DMS 273 (cell line): ENCODE results near the gene ALKBH5.
"Not testable (repeated sequence)": the region's sequence is repeated elsewhere in the genome, so short reads cannot be mapped to it uniquely, and the experiment has no call there.

Experiments used
- DNase-seq: peaks from one replicate; lab custom pipeline; 2025; ENCODE audit not compliant: unreplicated experiment; lab: John Stamatoyannopoulos, UW

Gene ALKBH5

DNA sequence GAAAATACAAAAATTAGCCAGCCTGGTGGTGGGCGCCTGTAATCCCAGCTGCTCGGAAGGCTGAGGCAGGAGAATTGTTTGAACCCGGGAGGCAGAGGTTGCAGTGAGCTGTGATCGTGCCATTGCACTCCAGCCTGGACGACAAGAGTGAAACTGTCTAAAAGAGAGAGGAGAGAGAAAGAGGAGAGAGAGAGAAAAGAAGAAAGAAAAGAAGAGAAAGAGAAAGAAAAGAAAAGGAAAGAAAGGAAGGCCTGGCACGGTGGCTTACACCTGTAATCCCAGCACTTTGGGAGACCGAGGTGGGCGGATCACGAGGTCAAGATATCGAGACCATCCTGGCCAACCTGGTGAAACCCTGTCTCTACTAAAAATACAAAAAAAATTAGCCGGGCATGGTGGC, 33.3 kb downstream of the ALKBH5 start:
- not testable (repeated sequence) for DNase-seq

DNA sequence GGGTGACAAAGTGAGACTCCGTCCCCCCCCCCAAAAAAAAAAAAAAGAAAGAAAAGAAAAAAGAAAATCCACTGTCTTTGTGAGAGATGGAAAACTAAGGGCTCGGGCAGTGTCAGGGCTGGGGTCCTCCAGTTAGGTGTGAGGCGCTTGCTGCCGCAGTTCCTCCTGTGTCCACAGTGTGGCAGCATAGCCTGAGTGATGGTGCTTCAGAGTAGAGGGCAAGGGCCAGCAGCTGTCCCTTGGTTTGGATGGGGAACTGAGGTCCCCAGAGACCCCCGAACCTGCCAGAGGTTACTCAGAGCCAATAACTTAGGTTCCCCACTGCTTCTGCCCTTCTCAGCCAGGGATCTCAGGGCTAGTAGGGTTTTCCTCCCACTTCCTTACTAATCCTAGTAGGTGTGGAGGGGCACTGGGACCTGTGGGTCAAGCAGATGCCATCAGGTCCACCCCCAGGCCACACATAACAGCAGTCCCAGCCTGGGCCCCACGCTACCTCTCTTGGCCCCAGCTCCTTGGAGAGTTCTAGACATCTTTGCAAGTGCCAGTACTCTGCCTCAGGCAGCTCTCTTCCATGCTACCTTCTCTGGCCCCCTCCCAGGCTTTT, 33.9 kb downstream of the ALKBH5 start:
- DNase-seq: peak; percentile 79

DNA sequence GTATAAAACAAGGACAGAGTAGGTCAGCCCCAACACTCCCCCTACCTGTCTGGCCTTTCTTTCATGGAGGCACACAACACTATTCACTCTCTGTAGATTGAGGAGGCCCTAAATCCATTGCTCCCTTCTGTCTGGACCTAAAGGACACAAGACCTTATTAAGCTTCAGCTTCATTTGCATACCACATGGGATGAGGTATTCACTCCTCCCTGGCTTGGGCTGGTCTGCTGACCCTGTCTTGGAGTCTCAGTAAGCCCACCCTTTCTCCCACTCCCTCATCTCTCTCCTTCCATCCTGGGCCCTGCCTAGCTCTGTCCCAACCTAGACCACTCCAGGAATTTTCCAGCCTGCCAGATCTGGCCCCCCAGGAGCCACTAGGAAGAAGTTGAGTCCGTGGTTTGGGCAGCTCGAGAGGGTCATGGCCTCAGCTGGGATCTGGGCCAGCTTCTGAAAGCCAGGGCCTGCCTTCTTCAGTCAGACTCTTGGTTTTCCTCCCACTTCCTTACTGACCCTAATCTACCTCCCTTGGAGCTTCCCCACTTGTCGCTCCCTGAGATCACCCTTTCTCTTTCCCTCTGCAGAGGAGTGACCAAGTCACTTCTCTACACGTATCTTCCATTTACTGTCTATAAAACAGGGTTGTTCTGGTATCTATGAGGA, 35.3 kb downstream of the ALKBH5 start:
- no peak for DNase-seq

DNA sequence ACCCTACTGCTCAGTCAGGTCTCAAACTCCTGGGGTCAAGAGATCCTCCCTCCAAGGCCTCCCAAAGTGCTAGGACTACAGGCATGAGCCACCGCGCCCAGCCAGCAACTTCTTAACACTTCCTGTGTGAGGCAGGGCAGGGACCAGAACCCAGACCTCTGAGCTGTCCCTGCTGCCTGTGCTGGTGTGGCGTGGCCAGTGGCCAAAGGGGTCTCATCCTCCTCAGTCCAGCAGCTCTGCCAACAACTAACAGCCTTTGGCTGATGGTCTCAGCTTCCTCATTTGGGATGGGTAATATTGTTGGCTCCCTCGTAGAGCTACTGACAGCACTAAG, 40.4 kb downstream of the ALKBH5 start:
- DNase-seq: no peak

DNA sequence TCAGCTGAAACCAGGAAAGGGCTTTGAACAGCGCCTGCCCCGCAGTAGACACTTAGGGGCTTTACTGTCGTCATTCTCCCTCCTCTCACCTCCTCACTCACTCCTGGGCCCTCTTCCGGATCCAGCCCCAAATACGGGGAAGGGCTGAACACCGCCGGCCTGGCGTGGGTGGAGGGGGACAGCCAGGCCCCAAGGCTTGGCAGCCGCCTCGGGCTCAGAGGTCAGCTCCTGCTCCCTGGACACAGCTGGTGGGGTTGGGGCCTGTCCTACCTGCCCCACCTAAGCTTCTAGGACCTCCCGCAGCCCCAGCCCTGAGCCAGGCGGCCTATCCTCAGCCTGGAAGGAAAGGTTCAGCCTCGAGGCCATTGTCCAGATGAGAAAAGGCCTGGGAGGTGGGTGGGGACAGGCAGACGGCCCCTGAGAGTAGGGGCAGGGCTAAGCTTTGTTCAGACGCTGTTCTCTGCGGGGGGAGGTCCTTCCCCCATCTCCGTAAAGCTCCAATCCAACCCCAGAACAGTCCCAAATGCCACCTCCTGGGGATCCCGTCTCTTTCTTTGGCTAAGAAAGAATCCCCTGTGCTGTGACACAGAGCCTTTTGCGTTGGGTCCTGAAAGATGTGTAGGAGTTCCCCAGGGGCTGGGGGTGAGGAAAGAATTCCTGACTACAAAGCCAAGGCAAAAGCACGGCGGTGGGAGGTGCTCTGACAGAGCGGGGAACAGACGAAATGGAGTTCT, 40.9 kb downstream of the ALKBH5 start:
- DNase-seq: peak; percentile 54

DNA sequence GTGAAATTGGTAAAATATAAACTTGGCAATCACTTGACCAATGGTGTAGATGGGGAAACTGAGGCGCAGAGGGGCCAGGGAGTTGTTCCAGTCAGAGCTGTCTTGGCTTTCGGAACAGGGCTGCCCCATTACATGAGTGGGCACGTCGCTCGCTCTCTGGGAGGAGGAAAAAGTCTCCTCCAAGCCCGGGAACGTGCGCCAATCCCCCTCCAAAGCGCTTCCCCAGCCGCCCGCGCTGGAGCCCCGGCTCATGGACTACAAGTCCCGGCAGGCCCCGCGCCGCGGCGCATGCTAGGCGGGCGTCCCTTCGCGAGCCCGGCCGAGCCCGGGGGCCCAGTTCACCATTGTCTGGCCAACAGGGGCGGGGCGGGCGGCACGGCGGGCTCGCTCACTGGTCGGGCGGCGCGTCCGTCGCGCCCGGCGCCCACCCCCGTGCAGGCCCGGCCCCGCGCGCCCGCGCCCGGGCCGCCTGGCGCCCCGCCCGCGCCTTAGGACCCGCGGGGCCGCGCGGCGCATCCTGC, 41.6 kb downstream of the ALKBH5 start, which contains the start of gene LLGL1:
LLGL1 (plus strand) TSS at position 515 of the 521 bp plus-strand sequence. CDS start 48 bp downstream, outside the sequence.
- peak; percentile 97 for DNase-seq

DNA sequence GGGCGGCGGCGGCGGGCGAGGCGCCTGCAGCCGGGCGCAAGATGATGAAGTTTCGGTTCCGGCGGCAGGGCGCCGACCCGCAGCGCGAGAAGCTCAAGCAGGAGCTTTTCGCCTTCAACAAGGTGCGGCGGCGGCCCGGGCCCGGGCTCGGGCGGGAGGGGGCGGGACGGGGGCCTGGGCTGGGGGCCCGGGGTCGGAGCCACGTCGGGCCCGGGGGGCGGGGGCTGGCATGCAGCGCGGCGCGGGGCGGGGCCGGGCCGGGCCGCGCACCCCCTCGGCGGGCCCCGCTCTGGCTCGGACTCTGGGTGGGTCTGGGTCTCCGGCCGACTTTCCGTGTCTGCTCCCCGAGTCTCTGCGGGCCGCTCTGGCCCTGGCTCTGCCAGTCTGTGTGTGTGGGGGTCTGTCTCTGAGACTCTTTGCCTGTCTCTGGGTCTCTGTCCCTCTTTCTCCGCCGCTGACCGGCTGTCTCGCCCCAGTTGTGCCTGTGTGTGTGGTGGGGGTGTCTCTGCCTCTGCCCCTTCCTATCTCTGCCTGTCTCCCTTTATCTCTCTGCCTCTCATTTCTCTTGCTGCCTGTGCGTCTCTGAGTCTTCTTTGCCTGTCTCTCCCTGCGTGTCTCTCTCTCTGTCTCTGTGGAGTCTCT, 42.1 kb downstream of the ALKBH5 start:
- no peak for DNase-seq

DNA sequence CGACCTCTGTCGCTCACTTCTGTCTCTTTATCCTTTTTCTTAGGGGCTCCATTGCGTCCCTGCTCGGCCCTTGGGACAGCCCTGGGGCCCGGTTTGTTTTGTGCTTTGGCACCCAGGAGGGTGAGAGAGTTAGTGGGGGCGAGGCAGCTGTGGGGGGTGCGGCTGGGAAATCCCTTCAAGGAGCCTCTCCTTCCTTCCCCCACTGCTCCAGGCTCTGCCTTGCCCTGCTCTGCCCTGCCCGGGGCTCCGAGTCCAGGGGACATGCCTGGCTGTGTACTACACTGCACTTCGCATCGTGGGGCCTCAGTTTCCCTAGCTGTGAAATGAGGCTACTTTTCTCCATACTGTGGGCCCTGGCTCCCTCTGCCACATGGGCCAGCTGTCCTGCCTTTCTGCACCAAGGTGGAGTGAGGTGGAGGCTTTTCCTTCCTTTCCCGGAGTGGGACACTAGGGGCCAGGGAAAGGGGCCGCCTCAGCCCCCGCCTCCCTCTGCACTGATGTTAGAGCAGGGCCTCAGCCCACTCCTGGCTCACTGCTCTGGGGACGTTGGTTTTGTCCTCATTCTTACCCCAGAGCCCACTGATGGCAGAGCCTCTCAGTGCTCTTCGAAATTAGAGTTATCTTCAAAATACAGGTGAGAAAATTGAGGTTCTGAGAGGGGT, 42.8 kb downstream of the ALKBH5 start:
- DNase-seq: no peak

DNA sequence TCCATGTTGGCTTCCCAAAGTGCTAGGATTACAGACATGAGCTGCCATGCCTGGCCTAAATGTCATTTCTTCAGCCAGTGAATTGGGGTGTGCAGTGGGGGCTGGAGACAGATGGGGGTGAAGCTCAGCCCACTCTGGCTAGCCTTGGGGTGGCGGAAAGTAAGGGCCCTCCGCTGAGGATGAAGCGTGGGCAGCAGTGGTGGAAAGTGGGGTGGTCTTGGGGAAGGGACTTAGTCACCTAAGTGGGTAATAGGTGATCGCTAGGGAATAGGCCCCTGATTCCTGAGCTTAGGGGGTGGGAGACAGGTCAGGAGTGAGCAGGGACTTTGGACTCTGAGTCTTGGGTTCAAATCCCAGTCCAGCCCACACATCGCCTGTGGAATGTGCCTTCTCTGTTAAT, 44.0 kb downstream of the ALKBH5 start:
- no peak for DNase-seq

DNA sequence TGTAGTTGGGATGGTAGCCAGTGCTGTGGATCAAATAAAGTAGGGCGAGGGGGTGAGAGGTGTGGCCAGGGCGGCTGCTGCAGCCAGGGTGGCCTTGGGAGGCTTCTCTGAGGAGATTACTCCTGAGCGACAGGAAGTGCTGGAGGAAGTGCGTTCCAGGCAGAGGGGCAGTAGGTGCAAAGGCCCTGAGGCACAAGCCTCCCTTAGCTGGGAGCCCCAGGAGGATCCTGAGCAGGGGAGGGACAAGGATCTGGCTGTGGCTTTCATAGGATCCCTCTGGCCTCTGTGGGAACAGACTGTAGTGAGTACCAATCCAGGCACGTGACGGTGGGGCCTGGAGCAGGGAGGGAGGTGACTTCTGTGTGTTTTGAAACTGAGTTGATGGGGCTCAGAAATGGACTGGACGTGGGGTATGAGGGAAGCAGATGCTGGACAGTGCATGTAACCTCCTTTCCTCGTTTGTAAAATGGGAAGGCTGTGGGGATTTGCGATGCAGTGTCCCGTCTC, 44.6 kb downstream of the ALKBH5 start:
- DNase-seq: no peak

DNA sequence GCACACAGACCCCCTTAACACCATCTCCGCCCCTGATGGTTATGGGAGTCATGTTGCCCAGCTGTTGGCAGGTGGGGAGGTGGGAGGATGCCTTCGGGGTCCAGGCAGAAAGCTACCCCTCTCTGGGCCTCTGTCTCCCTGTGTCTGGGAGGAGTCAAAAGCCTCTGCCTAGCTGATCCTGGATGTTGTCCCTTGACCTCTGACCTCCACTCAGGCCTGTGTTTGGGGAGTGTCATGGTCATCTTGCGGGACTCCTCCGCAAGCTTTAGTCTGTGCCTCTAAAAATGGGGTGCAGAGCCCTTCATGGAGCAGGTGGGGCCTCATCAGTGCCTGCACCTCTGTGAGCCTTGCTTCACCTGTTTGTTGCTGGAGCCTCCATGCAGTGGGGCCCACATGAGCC, 45.6 kb downstream of the ALKBH5 start:
- DNase-seq: no peak

DNA sequence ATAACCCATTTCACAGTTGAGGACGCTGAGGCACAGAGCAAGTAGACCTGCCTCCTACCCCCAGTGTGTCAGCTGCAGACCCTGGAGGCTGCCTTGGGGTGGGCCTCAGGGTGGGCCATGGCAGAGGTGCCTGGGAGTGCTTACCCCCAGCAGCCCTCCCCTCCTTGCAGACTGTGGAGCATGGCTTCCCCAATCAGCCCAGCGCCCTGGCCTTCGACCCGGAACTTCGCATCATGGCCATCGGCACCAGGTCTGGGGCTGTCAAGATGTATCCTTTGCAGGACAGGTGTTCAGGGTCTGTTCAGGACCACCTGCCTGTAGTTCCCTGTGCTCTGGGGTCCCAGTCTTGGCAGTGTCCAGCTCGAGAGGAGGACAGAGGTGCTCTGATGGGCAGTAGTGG, 46.1 kb downstream of the ALKBH5 start:
- DNase-seq: no peak

DNA sequence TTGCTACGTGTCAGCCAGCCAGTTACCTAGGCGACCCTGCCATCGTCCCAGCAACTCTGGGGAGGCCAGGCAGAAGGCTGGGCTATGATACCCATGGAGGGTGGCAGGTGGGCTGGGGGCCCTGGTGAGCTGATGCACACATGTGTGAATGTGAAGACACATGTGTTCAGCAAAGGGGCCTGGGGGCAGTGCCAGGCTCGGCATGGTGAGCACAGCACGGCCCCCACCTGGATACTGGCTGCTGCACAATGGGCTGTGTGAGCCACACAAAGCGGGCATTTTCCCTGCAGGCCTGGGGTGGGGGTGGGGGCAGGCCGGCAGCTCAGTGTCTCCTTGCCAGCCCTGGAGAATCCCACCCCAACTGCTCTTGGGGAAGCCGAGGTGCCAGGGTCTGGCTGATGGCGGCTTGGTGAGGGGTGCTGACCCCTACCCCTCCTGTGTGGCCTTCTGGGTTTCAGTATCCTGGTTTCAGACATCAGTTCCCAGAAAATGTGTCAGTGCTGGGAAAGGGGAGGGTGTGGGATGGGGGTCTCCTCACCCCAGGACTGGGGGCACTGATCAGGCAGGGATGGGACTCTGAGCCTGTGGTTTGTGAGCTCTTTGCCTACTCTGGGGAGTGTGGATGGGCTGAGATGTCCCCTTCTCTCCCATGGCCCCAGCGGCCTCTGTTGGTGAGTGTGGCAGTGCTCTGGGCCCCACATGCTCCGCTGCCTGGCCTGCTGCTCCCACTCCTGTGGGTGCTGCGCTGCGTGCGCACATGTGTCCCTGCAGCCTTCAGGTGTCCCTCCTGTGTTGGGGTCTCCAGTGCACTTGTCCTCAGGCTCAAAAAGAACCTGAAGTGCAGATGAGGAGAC, 46.9 kb downstream of the ALKBH5 start:
- peak; percentile 60 for DNase-seq

DNA sequence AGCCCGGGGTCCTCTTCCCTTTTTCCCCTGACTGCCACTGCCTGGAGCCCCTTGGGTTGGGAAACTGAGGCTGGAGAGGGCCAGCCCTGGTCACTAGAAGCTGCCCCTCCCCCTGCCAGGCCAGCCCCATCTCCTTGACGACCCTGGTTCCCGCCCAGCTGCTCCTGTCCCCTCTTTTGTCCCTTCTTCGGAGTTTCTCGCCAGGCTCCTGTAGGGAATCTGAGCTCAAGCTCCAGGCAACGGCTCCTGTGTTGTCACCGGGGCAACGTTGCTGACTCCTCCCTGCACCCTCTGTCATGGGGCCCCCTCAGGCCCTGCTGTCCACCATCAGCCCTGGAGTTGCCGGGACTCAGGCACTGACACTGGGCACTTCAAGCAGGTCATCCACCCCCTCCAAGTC, 47.5 kb downstream of the ALKBH5 start:
- DNase-seq: no peak

DNA sequence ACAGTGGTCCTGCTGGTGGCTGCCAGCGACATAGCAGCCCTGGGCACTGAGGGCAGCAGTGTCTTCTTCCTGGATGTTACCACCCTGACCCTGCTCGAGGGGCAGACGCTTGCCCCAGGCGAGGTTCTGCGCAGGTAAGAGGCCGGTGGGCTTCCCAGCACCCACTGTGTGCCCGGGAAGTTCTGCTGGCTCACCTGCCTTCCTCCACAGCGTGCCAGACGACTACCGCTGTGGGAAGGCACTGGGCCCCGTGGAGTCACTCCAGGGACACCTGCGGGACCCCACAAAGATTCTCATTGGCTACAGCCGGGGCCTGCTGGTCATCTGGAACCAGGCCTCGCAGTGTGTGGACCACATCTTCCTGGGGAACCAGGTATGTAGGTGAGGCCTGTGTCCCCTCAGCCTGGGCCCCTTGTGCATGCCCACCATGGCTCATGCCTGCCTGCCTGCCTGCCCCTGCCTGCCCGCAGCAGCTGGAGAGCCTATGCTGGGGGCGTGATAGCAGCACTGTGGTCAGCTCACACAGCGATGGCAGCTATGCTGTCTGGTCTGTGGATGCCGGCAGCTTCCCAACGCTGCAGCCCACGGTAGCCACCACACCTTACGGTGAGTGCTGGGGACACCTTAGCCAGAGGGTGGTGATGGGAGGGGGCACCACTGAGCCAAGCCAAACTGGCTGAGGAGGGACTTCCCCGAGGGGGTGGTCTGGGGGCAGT, 50.3 kb downstream of the ALKBH5 start:
- no peak for DNase-seq

DNA sequence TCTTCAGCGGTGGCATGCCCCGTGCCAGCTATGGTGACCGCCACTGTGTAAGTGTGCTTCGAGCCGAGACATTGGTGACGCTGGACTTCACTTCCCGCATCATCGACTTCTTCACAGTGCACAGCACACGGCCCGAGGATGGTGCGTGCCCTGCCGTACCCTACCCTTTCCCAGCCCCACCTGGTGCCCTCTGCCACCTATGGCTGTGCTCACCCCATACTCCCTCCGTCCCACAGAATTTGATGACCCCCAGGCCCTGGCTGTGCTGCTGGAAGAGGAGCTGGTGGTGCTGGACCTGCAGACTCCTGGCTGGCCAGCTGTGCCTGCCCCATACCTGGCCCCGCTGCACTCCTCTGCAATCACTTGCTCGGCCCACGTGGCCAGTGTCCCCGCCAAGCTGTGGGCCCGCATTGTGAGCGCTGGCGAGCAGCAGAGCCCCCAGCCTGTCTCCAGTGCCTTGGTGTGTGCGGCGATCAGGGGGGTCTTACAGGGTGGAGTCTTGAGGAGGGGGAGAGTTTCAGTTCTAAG, 51.3 kb downstream of the ALKBH5 start:
- DNase-seq: no peak

DNA sequence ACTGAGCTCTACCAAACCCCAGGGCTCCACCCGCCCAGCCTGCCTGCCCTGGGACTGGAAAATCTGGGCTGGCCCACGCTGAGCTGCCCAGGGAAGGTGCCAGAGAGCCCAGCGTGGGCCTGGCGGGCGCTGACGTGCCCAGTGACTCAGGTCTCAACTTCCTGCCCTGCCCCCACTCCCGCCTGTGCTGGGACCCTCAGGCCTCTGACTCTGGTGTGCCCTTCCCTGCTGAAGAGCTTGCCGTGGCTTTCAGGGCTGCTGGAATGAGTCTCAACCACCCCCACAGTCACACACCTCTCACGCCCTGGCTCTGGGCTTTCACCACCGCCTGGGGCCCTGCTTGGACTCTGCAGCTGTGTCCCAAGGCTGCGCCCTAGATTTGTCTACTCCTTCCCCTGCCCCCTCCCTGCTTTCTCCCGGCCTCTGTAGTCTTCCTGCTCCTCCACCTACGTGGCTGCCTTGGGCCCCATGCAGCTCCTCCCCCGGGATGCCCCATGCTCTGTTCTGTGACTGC, 52.2 kb downstream of the ALKBH5 start:
- DNase-seq: no peak

DNA sequence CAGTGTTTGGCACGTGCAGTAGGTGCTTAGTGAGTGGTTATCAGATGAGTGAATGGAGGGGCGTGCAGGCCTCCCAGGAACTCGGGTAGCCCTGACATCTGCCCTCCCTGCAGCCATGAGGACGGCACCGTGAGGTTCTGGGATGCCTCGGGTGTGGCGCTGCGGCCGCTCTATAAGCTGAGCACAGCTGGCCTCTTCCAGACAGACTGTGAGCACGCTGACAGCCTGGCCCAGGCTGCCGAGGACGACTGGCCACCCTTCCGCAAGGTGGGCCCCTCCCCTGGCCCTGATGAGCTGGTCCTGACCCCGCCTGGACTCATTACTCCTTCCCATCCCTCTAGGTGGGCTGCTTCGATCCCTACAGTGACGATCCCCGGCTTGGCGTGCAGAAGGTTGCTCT, 52.9 kb downstream of the ALKBH5 start:
- no peak for DNase-seq

DNA sequence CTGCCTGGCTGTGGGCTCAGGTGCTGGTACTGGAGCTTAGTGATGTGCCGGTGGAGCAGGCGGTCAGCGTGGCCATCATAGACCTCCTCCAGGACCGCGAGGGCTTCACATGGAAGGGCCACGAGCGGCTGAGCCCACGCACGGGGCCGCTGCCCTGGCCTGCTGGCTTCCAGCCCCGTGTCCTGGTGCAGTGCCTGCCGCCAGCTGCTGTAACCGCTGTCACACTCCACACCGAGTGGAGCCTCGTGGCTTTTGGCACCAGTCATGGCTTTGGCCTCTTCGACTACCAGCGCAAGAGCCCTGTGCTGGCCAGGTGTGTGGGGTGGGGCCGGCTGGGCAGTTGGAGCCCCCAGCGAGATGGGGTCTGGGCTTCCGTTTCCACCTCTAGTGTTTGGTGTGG, 53.8 kb downstream of the ALKBH5 start:
- no peak for DNase-seq
